ENCODE data around the gene PIR.

GRCh38 chrX:15345976-15346375, 147.2 kb downstream of the PIR start:
- TF ChIP-seq CTCF (IDR thresholded peaks at IDR 0.05) (no peak), ZFX (IDR thresholded peaks at IDR 0.05; ENCODE audit: borderline replicate concordance) (no peak)

Measured in 22Rv1 (cell line).